ENCODE results near the gene OGA.

OGA gene

DNA sequence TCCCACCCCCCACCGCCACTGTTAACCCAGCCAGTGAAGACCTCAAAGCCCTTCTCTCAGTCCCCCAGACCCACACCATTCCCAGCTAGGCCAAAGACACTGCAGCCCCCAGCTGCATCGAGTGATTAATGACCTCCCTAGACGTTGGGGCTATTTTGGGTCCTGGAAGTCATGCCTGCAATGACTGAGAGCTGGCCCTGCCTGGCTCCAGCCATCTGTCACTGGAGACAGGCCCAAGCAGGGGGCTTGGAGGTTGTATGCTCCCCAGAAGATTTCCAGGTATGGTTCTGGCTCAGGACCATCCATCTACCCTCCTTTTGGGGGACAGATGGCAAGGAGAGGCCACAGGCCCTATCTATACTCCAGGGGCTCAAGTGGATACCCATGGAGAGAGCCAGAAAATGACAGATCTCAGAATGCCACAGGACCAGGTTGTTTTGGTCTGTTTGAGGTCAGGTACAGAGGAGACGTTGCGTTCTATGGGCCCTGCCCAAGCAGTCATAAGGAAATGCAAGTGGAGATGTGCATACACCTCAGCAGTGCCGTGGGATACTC lies 20.2 kb upstream of the OGA start:
- no peak for DNase-seq

DNA sequence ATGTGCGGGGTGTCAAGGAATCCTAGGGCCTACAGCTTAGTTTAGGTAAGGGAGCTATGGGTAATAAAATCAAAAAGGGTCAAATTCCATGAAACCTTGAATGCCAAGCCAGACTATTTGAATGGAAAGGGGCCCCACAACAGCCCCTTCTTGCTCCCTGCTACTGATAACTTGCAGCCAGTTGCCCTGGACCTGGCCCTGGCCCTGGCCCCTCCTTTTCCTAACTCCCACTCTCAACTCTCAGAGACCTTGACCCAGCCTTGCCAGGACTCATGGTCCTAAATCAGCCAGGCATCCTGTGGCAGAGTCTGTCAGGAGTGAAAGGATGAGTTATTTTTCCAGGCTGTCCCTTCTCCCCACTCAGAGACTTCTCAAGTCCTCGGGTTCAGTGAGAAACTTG lies 19.5 kb upstream of the OGA start:
- DNase-seq = no peak

GRCh38 chr10:101835362-101835761 lies 17.1 kb upstream of the OGA start:
- DNase-seq = no peak

GRCh38 chr10:101834341-101834740 lies 16.1 kb upstream of the OGA start:
- DNase-seq = no peak

DNA sequence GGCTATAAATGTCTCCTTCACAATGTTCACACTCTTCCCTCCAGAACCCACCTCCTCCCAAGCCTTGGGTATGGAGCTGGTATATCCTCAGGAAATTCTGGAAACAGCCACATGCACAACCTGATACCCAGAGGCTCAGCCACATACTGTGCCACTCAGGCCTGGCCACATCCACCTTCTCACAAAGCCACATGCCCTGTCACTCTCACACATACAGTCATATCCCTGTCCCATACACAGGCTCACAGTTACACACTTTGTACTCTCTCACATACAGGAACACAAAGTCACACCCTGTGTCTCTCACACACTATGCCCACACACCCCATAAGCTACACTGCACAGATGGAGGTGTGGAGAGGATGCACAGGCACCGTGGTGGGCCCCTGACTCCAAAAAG lies 15.2 kb upstream of the OGA start:
- no peak for DNase-seq

- DNase-seq = no peak
These were observed 14.1 kb upstream of the OGA start for GRCh38 chr10:101832325-101832771.

DNA sequence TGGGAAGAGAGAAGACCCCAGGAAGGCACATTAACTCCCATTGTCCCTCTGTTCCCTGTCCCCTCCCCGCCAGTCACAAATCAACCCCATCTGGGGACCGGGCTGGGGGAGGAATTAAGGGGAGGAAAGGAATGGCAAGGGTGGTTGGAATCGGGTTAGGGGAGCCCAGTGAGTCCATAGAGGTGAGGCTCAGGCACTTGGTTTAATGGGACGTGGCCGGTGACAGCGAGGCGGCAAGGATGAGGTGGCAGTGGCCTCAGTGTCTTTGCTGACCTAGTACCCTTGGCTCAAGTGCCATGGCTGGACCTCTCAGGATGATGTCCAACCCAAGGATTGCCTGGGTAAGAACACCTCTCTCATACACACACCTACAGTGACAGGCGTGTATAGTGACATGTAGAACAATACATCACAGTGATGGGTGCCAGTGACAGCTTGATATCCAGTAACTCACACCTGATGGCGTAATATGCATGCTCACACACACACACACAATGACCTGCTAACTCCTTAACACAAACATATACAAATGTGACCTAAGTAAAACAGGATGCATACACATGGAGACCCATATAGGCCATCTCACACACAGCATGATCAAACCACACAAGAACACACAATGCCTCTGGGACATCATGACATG lies 13.0 kb upstream of the OGA start:
- DNase-seq = no peak

- peak; percentile 98 for DNase-seq
These were observed 12.3 kb upstream of the OGA start for GRCh38 chr10:101830322-101831168.

GRCh38 chr10:101829561-101830315 lies 11.5 kb upstream of the OGA start:
- DNase-seq = peak; percentile 75

DNA sequence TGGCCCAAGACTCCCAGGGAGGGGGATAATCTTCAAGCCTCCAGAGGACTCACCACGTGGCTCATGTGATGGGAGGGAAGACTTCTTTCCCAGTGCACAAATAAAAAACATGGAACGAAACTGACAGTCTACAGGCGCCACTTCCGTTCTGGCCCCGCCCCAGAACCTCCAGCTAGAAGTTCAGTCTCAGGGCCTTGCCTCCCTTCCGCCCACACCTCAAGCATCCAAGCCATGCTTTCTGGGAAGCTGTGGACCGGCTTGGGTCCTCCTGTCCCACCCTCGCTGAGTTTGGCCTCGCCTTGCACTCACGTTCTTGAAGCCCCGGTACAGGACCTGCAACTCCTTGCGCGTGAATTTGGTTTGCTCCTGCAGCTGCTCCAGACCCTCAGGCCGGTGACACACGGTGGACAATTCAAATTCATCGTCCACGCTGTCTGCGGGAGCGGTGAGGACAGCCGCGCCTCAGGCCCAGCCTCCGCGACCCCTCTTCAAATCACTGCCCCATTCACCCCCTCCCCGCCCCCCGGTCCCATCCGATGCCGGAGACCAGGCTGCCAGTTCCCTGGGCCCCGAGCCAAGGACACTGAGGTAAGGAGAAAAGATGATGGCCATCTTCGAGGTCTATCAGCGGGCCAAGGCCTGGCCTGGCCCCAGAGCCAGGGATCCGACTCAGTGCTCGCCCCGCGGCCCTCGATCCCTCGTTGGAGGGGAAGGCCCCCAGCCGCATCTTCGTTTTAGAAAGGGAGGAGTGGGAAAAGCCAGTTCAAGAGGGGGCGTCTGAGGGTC lies 10.7 kb upstream of the OGA start:
- peak; percentile 59 for DNase-seq

DNA sequence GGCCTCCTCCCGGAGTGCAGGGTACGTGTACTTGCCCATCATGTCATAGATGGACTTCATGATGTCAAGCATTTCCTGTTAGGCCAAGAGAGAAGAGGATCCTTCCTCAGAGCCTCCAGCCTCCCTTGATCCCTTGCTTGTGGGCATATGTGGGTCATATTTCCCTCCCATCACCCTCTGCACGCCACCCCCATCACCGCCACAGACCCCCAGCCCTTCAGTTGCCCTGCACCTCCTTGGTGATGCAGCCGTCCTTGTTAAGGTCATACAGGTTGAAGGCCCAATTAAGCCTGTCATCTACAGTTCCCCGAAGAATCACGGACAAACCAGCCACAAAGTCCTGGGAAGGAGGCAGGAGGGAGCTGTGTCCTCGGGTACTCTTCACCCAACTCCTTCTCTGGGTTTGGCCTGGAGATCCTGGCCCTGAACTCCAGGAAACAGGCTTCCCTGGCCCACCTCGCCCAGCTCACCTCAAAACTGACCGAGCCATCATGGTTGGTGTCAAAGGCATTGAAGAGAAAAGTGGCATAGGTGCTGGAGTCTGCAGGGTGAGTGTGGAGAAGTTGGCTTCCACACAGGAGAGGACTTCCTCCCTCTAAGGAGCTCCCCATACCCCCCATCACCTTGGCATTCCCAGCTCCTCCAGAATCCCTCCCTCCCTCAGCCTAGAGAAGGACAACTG lies 9.8 kb upstream of the OGA start:
- DNase-seq = no peak

DNA sequence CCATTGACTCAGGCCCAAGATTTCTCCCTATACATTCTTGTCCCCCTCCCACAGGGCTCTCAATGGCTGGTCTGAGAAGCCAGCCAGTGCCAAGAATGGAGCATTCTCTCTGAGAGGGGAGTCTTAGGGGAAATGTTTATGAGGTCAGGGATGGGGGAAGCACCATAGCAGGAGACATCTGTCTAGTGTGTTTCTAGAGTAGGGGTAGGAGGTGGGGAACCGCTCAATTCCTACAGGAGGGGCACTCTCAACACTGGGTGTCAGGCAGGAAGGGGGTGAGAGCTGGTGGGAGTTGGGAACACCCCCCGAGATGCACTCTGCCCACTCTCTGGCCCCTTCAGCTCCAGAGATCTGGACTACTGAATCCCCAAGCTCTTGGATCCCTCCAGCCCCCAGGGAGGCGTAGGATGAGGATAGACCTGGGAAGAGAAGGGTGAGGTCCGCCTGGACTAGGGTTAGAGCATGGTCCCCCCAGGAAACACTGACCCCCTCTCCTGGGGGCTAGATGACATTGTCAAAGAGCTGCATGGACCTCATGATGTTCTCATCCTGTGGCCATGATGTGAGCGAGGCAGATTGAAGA lies 8.7 kb upstream of the OGA start:
- no peak for DNase-seq

GRCh38 chr10:101824736-101825135 lies 6.5 kb upstream of the OGA start:
- DNase-seq = no peak

DNA sequence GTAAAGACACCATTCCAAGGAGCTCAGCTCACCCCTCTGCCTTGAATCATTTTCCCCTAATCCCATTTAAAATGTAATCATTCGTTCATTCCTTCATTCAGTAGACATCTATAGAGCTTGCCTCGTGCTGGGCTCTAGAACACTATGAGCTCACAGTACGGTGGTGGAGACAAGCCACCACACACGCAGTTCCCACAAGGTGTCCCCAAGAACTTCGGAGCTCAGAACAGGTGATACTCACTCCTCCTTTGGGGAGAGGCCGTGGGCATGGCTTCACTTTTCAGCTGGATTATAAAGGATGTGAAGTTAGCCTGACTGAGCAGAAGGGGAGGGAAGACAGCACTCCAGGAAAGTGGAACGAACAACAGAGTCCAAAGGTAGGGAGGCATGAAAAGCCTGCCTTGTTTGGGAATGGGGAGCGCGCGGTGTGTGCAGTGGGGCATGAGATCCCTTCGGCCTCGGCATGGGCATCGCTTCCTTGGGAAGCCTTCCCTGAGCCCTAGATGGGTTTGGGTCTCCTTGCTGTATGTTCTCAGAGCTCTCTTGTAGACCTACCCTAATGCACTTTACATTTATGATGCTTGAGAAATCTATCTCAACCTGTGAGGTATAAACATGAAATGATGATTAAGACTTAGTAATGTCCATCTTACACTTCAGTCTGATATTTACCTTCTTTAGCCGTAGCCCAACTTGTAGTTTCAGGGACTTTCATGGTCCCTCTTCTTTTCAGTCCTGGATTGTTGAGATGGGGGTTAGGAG lies 809 bp upstream of the OGA start:
- DNase-seq = peak; percentile 78

- DNase-seq = peak; percentile 79
These were observed 716 bp downstream of the OGA start for GRCh38 chr10:101817337-101818118.

- DNase-seq = no peak
These were observed 1.3 kb downstream of the OGA start for GRCh38 chr10:101816913-101817336.

- no peak for DNase-seq
These were observed 1.9 kb downstream of the OGA start for GRCh38 chr10:101816376-101816775.

GRCh38 chr10:101814466-101815071 lies 3.7 kb downstream of the OGA start:
- DNase-seq = no peak

DNA sequence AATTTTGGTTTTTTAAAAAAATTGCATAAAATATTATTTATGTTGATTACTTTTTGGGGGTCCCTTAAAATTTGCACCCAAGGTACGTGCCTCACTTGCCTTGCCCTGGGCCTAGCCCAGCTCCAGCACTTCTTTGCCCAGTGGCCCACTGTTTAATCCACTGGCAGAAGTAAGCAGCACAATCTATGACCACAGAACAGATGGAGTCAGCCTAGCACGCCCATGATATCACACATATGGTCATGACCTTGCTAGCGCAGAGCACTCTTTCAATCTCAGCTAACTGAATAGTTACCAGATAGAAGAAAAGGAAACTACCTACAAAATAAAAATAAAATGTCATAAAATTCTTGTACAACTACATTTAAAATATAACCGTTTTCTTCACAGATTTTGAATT lies 5.6 kb downstream of the OGA start:
- DNase-seq = no peak

All from right kidney (tissue), 1 donor.